Right hindlimb (tissue), 1 donor: ENCODE data around the gene ZDHHC4.
A peak's percentile ranks its signal among the peaks of the same experiment; 100 is the strongest.

ENCODE experiments used
- DNase-seq: peaks from one replicate; pipeline ENCODE4 v3.0.0-alpha.2; 2018

Gene ZDHHC4

DNA sequence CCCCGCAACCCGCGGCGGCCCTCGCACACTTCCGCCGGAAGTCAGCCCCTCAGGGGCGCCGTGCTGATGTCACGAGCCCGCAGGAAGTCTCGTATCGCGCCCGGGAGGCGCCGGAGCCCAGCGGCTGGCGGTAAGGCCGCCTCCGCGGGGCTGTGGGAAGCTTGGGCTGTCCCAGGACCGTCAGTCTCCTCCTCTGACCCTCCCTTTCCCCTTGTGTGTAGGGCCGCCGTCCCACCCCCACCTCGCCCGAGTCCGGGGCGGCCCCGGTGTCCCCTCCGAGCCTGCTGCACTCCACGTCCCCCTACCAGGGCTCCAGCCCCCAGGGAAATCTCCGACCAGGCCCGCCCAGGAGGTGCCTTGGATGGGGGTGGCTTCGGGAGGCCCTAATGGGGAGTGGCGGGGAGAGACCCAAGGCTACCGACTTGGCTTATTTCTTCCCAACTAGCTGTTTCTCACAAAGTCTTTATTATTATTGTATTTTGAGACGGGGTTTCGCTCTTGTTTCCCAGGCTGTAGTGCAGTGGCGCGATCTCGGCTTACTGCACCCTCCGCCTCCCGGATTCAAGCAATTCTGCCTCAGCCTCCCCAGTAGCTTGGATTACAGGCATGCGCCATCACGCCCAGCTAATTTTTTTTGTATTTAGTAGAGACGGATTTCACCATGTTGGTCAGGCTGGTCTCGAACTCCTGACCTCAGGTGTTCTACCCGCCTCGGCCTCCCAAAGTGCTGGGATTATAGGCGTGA lies at the start of gene ZDHHC4:
Gene ZDHHC4 (plus strand): TSS at position 86 of the 745 bp plus-strand sequence. CDS start 3,108 bp downstream, outside the sequence.
- DNase-seq, result peak; percentile 95

DNA sequence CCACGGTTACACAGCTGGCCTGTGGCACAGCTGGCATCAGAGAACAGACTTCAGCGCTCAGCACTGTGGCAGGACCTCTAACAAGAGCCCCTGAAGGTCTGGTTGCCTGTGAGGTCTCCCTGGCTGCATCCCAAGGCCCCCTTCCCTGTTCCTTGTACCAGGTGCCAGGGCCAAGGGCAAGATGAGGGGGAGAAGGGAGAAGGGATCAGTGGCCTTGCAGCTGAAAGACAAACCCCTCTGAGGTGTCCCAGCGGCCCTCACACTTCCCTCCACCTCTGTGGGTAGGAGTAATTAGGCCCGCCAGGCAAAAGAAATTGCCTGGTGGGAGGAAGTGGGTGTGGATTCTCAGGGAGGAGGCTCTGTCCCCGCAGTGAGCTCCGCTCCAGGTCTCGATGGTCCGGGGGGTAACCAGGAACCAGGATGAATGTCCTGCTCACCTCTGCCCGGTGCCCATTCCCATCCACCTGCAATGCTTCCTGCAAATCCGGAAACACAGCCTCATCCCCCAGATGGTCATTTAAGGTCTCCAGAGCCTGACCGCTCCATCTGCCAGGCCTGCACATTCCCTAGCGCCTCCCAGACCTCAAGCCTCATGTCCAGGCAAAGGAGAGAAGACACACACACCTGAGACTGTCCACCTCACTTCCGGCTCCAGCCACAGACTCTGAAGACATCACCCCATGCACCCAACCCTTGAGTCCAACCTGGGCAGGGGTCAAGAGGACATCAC lies 48.7 kb upstream of the ZDHHC4 start:
- DNase-seq, result no peak

DNA sequence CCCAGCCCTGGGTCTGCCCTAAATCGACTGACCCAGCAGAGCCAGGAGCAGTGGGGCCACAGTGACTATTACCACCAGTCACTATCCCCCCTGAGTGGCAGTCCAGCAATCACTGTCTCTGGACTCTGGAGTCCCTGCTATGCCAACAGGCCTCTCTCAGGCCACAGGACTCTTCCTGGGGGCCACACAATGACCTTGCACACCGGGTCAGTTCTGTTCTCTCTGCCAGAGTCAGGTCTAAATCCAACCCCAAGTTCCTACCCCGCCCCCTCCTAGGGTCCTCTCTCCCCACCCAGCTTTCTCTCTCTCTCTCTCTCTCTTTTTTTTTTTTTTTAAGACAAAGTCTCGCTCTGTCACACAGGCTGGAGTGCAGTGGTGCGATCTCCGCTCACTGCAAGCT lies 47.6 kb upstream of the ZDHHC4 start:
- DNase-seq, result no peak

DNA sequence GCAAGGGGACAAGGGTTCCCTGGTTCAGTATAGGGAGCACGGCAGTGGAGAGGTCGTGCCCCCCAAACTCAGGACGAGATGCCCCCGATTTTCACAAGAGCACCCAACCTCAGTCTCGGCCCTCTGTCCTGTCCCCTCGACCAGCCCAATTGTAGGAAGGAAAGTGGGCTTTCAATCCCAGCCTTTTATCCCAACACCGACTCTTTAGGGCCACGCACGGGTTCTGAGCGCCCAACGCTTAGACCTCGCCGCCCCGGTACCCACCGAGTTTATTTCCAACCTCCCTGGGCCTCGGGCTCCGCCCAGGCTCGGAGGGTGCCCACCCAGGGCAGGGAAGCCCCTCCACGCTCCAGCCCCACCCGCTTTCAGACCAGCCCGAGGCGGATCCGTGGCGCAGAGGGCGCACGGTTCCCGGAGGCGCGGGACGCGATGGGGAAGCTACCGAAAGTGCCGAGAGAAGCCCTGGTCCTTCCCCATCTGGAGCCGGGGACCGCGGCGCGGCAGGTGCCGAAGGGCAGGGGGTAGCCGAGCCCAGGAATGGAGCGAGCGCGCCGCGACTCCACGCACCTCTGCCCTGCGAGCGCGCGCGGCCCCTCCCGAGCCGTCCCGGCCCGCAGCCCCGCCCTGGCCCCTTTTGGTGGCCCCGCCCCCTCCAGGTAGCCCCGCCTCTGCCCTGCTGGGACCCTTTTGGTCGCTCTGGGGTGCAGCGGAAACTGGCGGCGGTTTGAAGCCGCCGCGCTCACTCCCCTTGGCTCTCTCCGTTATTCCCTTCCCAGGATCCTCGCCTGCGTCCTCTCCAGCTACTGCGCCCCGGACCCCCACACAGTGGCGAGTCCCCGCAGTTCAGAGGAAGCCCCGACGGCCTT lies 46.4 kb upstream of the ZDHHC4 start:
- DNase-seq, result no peak

DNA sequence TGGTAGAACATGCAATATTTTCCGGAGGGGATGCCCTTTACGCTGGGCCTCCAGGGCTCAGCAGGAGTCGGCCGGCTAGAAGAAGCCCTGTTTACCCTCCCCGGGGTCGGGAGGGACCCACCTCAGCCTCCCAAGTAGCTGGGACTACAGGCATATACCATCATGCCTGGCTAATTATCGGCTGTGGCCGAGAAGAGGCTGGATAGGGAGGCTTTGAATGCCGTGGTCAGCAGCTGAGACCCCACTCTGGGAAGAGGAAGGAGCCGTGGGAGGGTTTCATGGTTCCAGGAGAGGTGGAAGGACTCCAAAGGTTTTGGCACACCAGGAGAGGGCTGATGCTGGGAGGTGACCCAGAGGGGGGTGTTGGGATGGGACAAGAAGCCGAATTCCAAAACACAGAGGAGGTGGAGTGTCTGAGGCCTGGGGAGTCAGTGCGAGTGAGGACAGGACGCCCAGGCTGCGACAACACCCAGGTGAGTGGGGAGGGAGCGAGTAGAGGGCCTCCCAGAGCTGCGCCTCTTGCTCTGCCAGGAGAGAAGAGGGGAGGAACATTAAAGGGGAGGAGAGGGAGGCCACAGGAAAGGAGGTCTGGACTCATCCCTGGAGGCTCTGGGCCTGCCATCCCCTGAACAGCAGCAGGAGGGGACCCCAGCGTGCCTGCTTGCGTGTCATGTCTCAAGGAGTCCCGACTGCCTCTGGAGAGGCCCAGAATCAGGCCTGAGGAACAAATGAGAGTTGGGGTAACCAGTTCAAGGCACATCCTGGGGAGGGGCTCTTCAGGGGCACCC lies 45.6 kb upstream of the ZDHHC4 start:
- DNase-seq, result no peak

DNA sequence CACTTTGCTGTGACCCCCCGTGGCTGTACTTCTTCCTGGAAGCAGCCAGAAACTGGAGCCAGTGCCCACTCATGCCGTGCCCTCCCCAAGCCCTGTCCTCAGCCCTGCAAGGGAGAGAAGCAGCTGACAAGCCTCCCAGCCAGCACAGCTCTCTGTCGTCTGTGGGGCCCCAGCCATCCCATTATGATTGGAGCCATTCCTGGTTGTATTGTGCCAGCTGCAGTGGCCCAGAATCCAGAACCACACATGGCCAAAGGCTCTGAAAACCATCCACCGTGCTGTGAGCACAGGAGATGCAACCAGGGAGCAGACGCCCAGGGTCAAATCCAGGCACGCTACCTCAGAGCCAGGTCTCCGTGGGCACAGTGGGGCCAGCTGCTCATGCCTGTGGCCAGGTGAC lies 44.7 kb upstream of the ZDHHC4 start:
- no peak for DNase-seq

DNA sequence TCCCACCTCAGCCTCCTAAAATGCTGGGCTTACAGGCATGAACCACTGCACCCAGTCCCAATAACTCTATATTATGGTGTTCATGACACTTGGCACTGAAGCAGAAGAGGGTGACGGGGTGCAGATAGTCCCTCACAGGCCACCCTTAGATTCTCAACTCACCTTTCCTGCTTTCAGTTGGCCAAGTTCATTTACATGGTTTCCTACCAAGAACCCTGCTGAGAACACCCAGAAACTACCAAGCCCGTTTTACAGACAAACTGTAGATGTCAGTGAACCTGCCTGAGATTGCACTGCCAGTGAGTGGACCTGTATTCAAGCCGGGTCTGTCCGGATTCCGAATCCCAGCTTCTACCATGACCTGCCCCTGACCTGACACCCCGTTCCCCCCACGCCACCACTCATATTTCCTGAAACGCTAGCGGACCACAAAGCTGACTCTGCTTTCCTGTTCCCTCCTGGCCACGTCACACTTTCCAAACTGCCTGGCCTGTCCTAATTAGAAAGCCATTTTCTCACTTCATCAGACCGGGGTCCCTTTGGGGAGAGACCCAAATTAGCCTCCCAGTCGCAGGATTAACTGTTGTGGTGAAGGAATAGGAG lies 43.3 kb upstream of the ZDHHC4 start:
- no peak for DNase-seq

DNA sequence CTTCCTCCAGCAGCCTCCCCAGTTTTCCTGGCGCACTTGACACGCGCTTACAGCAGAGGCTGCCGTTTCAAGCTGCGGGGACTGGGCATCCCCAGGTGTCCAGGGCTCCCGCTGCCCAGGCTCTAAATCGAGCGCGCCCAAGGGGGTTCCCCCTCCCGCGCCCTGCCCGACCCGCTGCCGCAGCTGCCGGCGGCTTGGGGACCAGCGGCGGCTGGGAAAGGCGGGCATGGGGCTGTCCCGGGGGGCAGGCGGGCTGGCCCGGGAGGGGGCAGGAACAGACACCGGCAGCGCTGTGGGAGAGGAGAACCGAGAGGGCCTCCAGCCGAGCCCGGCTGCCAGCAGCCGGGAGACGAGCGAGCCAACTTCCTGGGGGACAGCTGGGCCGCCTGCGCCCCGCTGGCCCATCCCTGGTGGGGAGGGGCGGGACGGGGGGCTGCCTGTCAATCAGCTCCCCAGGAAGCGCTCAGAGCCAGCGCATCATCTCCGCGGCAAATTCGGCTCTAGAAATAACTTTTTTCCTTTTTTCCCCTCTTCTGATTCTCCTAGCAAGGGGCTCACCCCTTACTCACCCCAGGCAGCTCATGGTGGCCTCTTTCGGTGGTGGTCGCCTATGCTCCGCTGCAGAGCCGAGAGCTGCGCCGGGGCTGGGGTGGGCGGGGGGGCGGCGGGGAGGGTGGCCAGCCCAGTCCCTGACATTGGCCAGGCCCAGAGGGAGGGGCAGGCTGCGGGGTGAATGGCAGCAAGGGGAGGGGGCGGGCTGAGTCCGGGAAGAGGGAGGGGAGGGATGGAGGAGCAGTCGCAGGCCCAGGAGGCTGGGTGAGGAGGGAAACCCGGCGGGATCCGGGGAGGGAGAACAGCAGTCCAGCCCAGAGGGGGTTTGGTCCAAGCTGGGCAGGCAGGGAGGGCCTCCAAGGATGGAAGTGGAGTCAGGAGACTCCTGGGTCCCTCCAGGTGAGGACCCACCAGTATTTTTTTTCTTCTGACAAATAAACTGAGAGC lies 40.7 kb upstream of the ZDHHC4 start:
- peak; percentile 66 for DNase-seq

DNA sequence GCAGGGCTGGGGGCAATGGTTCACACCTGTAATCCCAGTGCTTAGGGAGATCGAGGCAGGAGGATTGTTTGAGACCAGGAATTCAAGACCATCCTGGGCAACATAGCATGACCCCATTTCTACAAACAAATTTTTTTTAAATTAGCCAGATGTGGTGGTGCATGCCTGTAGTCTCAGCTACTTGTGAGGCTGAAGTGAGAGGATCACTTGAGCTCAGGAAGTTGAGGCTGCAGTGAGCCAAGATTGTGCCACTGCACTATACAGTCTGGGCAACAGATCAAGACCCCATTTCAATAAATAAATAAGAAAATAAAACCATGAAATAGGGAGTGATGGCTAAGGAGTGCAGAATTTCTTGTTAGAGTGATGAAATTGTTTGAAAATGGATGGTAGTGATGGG lies 34.9 kb upstream of the ZDHHC4 start:
- DNase-seq, result no peak

DNA sequence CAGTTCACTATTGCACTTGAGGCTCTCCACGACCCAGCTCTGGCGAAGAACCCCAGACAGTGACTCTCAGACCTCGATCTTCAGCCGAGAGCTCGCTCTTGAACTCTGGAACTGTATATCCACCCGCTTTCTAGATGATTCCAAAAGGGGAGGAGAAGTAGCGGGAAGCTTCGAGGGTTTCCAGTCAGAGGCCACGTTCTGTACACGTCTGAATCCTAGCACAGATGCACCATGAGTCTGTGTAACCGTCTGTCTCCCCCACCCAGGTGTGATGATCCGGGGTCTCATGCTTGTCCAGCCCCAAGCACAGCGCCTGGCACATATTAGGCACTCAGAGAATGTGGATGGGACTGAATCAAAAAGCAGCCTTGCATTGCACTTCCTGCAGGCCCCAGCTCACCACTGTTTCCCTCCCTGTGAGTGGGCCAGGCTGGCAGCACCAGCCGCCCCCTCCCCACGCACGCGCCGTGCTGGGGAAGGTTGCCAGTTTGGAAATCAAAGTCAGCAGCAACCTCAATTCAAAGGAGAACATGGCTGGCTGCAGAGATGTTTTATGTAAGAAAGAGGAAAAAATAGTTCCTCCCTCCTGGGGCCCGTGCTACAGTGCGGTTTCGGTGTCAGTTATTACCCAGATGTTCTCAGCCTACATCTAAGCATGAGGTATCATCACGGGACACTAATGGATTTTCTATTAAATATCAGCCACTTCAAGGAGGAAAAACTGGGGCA lies 31.7 kb upstream of the ZDHHC4 start:
- no peak for DNase-seq

DNA sequence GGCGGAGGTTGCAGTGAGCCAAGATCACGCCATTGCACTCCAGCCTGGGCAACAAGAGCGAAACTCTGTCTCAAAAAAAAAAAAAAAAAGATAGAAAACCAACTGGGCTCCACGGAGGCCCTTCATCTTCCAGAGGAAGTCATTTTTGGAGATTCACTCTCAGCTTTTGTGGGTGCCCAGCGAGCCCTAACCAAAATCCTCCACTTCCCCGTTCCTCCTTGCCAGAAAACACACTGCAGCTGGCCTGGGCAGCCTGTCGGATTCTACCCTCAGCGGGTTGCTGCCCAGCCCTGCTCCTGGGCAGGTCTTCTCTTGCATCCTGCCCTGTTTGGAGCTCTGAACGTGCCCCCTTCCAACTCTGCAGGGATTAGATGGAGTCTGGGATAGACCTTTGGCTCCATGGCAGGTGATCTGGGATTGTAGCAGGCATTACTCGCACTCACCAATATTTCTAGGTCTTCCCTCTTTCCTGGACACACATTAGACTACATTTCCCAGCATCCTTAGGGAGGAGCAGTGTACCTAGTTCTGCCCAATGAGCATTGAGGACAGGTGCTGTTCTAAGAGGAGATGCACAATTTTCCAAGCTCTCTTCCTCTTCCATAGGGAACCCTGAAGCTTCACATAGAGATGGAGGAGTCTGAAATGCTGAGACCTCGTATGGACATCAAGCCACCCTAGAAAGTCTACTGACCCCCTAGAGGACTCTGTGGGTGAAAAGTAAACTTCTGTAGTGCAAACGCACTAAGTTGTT lies 30.6 kb upstream of the ZDHHC4 start:
- DNase-seq, result no peak

DNA sequence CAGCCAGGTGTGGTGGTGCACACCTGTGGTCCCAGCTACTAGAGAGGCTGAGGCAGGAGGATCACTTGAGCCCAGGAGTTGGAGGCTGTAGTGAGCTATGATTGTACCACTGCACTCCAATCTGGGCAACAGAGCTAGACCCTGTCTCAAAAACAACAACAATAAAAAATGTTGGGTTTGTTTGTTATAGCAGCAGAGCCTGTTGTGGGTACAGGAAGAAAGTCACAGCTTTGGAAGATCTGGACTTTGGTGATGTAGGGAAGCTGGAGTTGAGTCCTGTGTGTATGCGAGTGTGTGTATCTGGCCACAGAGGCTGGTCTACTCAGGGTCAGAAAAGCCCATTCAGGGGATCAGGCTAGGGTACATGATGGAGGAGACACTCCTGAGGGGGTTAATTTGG lies 29.9 kb upstream of the ZDHHC4 start:
- no peak for DNase-seq

DNA sequence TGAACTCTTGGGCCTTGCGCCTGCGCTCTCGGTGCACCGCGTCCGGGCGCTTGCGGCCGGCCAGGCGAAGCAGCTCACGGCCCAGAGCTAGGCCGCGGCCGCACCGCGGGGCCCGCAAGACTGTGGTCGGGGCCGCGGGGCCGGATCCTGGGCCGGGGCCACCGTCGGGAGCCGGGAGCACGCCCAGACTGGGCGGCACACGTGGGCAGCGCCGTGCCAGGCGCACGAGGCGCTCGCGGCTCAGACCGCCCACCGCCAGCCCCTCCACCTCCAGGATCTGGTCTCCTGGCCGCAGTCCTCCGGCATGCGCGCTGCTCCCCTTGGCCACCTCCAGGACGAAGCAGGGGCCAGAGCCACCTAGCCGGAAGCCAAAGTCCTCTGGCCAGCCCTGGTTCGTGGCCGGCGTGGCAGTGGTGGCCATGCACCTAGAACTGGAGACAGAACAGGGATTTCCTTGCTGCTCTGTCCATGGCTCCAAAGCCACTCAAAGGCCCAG lies 26.2 kb upstream of the ZDHHC4 start, which contains the start of gene GRID2IP:
Gene GRID2IP (minus strand): TSS at position 446 of the 496 bp plus-strand sequence. CDS start 25 bp downstream, at position 421.
- no peak for DNase-seq

DNA sequence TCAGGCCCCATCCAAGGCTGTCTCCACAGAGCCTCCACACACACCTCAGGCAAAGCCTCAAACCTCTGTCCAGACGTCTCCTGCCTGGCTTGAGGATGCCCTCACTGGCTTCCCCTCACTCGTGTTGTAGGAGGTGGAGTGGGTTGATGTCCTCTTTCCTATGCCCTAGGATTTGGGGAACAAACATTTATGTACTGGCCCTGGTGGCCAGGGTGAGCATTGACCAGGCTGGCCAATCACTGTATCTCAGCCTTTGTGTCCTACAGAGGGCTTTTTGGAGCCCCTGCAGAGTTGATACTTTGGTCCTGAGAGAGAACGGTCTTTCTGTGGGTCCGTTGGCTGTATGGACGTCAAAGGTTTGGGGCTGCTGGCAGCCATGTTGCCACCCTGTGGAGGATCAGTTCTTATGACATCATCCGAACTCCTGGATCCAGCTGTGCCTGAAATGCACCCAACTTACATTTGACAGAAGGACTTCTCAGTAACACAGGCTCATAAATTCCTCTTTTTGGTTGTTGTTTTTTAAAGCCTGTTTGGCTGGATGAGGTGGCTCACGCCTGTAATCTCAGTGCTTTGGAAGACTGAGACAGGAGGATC lies 23.7 kb upstream of the ZDHHC4 start:
- DNase-seq, result no peak

DNA sequence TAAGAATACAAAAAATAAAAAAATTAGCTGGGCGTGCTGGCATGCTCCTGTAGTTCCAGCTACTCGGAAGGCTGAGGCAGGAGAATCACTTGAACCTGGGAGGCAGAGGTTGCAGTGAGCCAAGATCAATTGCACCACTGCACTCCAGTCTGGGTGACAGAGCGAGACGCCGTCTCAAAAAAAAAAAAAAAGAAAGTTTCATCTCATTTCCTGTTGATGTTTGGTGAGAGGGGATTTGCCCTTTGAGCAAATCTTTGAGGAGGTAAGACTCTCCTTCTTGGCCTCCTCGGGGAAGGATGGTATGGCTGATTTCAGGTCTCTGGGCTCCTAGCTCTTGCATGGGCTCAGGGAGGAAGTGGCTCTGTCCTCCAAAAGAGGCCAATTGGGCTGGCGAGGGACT lies 22.4 kb upstream of the ZDHHC4 start:
- DNase-seq, result no peak

DNA sequence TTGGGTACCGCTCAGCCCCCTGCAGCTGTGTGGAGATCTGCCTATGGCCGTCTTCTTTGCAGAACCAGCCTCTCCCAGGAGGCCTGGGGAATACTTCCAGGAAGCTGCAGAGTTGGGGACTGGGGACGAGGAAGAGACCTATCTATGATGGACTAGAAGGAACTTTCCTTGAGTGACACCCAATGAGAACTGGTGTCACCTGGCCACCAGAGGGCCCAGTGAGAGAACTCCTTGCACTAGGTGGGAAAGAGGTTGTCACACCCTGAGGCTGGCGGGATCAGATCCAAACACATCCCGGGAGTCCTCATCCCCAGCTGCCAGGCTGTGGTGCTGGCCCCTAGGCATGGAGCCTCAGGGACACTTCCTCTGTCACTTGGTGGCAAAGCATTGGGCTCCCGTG lies 21.1 kb upstream of the ZDHHC4 start:
- no peak for DNase-seq

DNA sequence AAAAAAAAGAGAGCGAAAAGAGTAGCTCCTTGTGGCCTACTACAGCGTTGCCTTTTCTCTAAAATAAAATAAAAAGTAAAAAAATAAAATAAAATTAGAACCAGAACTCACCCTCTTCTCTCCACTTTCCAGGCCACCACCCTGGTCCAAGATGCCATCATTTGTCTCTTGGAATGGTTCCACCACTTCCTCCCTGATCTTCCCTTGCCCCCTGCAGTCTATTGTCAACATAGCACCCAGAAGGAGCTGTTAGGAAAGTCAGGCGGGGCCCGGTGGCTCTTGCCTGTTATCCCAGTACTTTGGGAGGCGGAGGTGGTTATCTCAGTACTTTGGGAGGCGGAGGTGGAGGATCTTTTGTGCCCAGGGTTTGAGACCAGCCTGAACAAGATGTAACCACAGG lies 18.4 kb upstream of the ZDHHC4 start:
- DNase-seq, result no peak

DNA sequence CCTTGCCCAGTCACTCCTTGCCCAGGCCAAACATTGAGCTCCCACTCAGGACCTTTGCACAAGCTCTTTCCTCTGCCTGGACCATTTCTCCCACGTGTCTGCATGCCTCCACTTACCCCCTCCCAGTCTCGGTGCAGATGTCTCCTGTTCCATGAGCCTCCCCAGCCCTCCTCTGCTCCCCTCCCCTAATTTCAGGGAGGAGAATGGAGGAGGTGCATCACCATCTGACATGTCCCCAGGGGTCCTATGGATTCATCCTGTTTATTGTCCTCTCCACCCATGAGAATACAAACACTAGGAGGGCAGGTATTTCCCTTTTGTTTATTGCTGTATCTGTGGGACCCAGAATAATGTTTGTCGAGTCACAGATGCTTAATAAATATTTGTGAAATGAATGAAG lies 17.4 kb upstream of the ZDHHC4 start:
- DNase-seq, result no peak

DNA sequence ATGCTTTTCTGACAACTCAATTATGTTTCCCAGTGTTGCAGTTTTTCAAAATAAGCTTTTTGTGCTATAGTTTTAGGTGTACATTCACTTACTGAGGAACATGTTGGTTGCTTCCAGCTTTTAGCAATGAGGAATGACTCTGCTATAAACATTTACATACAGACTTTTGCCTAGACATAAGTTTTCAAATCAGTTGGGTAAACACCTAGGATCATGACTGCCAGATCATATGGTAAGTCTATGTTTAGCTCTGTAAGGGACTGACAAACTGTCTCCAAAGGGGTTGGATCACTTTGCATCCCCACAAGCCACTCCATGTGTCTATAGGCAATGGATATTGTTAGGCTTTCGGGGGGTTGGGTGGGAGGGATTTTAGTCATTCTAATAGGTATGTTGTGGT lies 15.1 kb upstream of the ZDHHC4 start:
- DNase-seq, result no peak
